ENCODE measurements around the gene CUL1.

DNA sequence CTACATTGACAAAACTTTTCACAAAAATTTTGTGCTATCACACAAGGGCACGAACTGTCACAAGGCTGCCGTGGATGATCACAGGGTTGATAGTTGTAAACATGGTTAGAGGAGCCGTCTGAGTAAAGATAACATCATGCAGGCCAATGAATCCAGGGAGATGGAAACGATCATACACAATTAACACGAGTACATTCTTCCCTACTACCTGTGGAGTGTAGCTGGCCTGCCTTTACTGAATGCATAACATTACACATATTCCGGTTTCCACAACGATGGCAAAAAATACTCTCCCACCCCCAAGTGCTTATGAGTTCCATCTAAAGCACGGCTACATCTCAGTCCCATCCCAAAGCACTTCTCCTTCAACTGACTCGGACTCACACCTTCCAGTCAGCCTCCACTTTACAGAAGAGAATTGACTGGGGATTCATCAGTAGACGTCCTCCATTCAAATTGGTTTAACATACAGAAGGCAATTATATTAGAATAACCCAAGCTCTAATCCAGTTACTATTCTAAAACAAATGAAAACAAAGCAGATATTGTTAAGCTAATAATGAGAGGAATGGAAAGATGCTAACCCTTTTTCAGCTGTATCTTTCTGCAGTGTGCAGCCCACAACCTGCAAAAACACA lies 116.3 kb downstream of the CUL1 start:
- TF ChIP-seq, protein P1, sequence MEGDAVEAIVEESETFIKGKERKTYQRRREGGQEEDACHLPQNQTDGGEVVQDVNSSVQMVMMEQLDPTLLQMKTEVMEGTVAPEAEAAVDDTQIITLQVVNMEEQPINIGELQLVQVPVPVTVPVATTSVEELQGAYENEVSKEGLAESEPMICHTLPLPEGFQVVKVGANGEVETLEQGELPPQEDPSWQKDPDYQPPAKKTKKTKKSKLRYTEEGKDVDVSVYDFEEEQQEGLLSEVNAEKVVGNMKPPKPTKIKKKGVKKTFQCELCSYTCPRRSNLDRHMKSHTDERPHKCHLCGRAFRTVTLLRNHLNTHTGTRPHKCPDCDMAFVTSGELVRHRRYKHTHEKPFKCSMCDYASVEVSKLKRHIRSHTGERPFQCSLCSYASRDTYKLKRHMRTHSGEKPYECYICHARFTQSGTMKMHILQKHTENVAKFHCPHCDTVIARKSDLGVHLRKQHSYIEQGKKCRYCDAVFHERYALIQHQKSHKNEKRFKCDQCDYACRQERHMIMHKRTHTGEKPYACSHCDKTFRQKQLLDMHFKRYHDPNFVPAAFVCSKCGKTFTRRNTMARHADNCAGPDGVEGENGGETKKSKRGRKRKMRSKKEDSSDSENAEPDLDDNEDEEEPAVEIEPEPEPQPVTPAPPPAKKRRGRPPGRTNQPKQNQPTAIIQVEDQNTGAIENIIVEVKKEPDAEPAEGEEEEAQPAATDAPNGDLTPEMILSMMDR (conservative IDR thresholded peaks at IDR 0.05; ENCODE audit: low read depth in 2 of 2) = no peak
- TF ChIP-seq POLR2AphosphoS5 (IDR thresholded peaks at IDR 0.05; ENCODE audit: low read depth) = no peak
